Thyroid gland (tissue), 4 donors: ENCODE measurements around the gene MRPS27. TPM values are rescaled to one million over a fixed set of nuclear protein-coding genes. Genes with fewer than 3 reads are reported as not detected.

Experiments
- DNase-seq, 2 donors: peaks; one replicate each; pipeline ENCODE4 v3.0.0-alpha.2; 2019
- H3K27ac ChIP-seq, 3 donors: fragments of 200-600 bp; sonication (generic); 1 replicate in 2 of 3; 2 replicates in 1 of 3; pipeline ENCODE4 v1.5.1; 2016 to 2019; ENCODE audit warnings: mild to moderate bottlenecking in 1 of 3, moderate library complexity in 1 of 3
- H3K27me3 ChIP-seq: fragments of 200-600 bp; sonication (generic); one replicate; pipeline ENCODE4 v1.5.1; 2019
- H3K36me3 ChIP-seq, 2 donors: fragments of 200-600 bp; sonication (generic); one replicate each; pipeline ENCODE4 v1.5.1; 2016 to 2019
- H3K4me1 ChIP-seq, 2 donors: fragments of 200-600 bp; sonication (generic); one replicate each; pipeline ENCODE4 v1.5.1; 2017 to 2019
- H3K4me3 ChIP-seq, 3 donors: fragments of 200-600 bp; sonication (generic); replicated peaks in 1 of 3; 1 replicate in 2 of 3; 2 replicates in 1 of 3; pipeline ENCODE4 v1.5.1; 2016; ENCODE audit warnings: mild to moderate bottlenecking in 1 of 3
- H3K9me3 ChIP-seq: fragments of 200-600 bp; sonication (generic); one replicate; pipeline ENCODE4 v1.5.1; 2017
- POLR2A ChIP-seq, 2 donors: fragments of 450-650 bp; IDR thresholded peaks; one replicate each; pipeline ENCODE4 v1.6.1; 2017; ENCODE audit warnings: antibody characterized with exemption in 2 of 2, mild to moderate bottlenecking in 2 of 2, moderate library complexity in 1 of 2
- WGBS, 2 donors: methylation state at CpG; one replicate each; pipeline ENCODE4 v1.1.5; 2017; 5-methylcytosine and 5-hydroxymethylcytosine counted together
- intact Hi-C: fragments of 100-400 bp; cut with DNase I; formaldehyde crosslinking; loops from one replicate; pipeline ENCODE4 v1.15.1; 2023
- total RNA-seq, 4 donors: library from RNA; depleted of rRNA; stranded (reverse); fragments of >200 nt; gene quantifications; one replicate each; pipeline ENCODE4 v1.2.3, GENCODE V29; 2016
- TF ChIP-seq, protein P1 (sequence below), 6 experiments: fragments of 200-600 bp in 3 of 6; fragments of 450-650 bp in 3 of 6; sonication (generic) in 3 of 6; IDR thresholded peaks; one replicate each; pipeline ENCODE4 v1.5.1; 2016 to 2019; ENCODE audit warnings: antibody characterized with exemption in 6 of 6, mild to moderate bottlenecking in 2 of 6, inconsistent platforms in 1 of 6, moderate library complexity in 1 of 6

Gene MRPS27
- total RNA-seq, 4 donors from 2014 or later: 71.4 to 86.1 (median 80.4) TPM

DNA sequence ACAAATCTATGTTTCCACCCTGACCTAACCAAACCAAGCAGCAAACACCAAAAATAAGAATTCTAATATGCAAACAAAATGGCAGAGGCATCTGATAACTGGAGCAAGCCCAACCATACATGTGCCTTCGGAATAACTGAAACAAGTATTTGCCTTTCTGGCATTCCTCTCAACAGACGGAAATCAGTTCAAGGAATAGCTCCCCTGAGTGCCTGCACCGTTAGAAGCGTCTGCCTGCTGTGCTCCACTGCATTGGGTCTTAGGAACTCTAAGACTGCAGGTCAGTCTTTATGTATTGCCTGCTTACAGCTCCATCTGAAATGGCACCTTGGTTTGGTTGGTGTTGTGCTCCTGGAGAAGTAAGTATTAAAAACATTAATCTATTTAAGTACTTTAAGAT, 98.5 kb downstream of the MRPS27 start:
- H3K4me3 ChIP-seq: no peak overlapping the region
- 63 to 74% methylated on average over 4 of the region's 4 CpGs for WGBS, 2 donors
- H3K27me3 ChIP-seq: no peaks in the 10 kb centered on the region
- no peak for TF ChIP-seq POLR2A (IDR thresholded peaks at IDR 0.05)
- TF ChIP-seq, protein P1, sequence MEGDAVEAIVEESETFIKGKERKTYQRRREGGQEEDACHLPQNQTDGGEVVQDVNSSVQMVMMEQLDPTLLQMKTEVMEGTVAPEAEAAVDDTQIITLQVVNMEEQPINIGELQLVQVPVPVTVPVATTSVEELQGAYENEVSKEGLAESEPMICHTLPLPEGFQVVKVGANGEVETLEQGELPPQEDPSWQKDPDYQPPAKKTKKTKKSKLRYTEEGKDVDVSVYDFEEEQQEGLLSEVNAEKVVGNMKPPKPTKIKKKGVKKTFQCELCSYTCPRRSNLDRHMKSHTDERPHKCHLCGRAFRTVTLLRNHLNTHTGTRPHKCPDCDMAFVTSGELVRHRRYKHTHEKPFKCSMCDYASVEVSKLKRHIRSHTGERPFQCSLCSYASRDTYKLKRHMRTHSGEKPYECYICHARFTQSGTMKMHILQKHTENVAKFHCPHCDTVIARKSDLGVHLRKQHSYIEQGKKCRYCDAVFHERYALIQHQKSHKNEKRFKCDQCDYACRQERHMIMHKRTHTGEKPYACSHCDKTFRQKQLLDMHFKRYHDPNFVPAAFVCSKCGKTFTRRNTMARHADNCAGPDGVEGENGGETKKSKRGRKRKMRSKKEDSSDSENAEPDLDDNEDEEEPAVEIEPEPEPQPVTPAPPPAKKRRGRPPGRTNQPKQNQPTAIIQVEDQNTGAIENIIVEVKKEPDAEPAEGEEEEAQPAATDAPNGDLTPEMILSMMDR (IDR thresholded peaks at IDR 0.05): no peak
- no peaks in the 10 kb centered on the region for H3K9me3 ChIP-seq
- no peak for DNase-seq
- H3K36me3 ChIP-seq: peaks cover 24 to 43% of the 10 kb centered on the region in 2 donors
- intact Hi-C loops: no loop called here
- H3K4me1 ChIP-seq: no peaks in the 10 kb centered on the region
- H3K27ac ChIP-seq: no peak overlapping the region

DNA sequence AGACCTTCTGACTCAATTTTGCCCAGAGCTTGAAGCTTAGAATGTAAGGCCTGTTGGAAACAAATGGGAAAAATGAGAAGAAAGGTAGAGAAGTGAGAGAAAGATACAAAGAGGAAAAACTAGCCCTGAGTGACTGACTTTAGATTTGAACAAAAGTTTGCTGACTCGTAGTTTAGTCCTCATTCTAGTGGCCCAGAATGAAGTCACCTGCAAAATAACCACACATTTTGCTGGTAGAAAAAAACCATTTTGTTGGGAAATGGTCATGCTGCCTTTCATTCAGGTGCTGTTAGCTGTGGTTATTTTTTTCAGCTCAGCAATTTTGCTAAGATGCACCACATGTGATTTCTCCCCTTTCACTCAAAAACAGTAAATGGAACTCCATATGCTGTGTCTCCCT, 98.9 kb downstream of the MRPS27 start:
- no peak for DNase-seq
- WGBS, 2 donors: 96 to 100% methylated on average over 1 of the region's 1 CpG
- Histone ChIP-seq H3K9me3 (no peaks in the 10 kb centered on the region), H3K36me3 (peaks cover 24 to 43% of the 10 kb centered on the region in 2 donors), H3K27ac (no peak overlapping the region), H3K27me3 (no peaks in the 10 kb centered on the region), H3K4me3 (no peak overlapping the region), H3K4me1 (no peaks in the 10 kb centered on the region)
- no peak for TF ChIP-seq POLR2A (IDR thresholded peaks at IDR 0.05)
- intact Hi-C loops: no loop called here

DNA sequence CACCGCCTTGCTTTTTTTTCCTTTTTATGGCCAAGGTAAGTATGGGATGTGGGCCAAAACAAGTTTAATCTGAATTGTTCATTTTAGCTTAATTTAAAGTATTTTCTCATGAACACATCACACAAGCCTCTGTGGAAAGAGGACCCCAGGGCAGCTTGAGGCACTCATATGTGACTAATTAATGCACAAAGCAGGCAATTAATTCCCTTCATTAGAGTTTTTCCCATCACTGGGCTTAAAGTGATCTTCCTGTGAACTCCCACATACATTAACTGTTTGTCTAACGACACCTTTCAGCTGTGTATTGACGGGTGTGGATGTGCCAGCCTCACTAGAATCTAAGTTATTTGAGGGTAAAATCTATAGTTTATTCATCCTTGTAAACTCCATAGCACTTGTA, 103.3 kb downstream of the MRPS27 start:
- H3K27me3 ChIP-seq: no peaks in the 10 kb centered on the region
- no peak overlapping the region for H3K27ac ChIP-seq
- TF ChIP-seq, protein P1 (IDR thresholded peaks at IDR 0.05): no peak
- TF ChIP-seq POLR2A (IDR thresholded peaks at IDR 0.05): no peak
- intact Hi-C loops: no loop called here
- no peak overlapping the region for H3K4me3 ChIP-seq
- H3K36me3 ChIP-seq: peaks cover 16 to 33% of the 10 kb centered on the region in 2 donors
- H3K4me1 ChIP-seq: no peaks in the 10 kb centered on the region
- WGBS, 2 donors: 93 to 97% methylated on average over 3 of the region's 3 CpGs
- H3K9me3 ChIP-seq: no peaks in the 10 kb centered on the region
- DNase-seq: no peak

DNA sequence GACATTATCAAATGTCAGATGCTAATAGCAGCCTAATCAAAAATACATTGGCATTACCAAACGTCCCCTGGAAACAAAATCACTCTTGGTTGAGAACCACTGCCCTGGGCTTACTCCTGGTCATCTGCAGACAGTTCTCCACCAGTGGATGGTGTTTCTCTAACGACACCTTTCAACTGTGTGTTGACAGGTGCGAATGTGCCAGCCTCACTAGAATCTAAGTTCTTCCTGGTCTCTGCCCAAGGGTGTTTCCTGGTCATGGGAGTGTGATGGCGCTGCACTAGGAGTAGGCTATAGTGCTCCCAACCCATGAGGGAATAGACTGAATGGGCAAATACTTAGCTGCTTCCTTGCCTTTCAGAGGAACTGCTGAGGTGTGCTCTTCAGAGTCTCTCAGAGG, 105.9 kb downstream of the MRPS27 start:
- TF ChIP-seq, protein P1 (IDR thresholded peaks at IDR 0.05): no peak
- no peak for TF ChIP-seq POLR2A (IDR thresholded peaks at IDR 0.05)
- H3K27ac ChIP-seq: no peak overlapping the region
- no peak for DNase-seq
- H3K4me3 ChIP-seq: no peak overlapping the region
- H3K36me3 ChIP-seq: peaks cover 0 to 14% of the 10 kb centered on the region in 2 donors
- H3K9me3 ChIP-seq: no peaks in the 10 kb centered on the region
- WGBS, 2 donors: 96 to 97% methylated on average over 4 of the region's 4 CpGs
- no peaks in the 10 kb centered on the region for H3K27me3 ChIP-seq
- H3K4me1 ChIP-seq: peaks cover 0 to 12% of the 10 kb centered on the region in 2 donors
- intact Hi-C loops: no loop called here

DNA sequence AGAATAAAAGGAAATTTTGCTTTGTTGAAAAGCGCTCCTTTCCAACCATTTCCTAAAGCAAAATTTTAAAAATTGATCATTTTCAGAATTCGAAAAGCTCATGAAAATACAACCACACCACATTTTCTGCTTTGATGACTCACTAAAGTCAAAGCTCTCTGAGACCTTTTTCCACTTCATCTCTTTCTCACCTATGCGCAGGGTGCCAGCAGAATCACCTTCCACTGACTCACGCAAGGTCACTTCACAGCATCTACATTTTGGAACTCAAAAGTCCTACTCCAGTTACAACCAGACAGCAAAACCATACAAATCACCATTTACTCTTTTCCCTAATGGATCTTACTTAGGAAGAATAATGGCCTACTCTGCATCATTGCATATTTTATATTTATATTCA, 106.6 kb downstream of the MRPS27 start:
- DNase-seq: no peak
- 96 to 97% methylated on average over 4 of the region's 4 CpGs for WGBS, 2 donors

More for the DNA sequence above, 106.6 kb downstream of the MRPS27 start:
- no peaks in the 10 kb centered on the region for H3K27me3 ChIP-seq
- H3K9me3 ChIP-seq: no peaks in the 10 kb centered on the region
- no peak for TF ChIP-seq POLR2A (IDR thresholded peaks at IDR 0.05)
- TF ChIP-seq, protein P1 (IDR thresholded peaks at IDR 0.05): no peak
- no peak overlapping the region for H3K4me3 ChIP-seq
- H3K36me3 ChIP-seq: peaks cover 0 to 11% of the 10 kb centered on the region in 2 donors
- H3K4me1 ChIP-seq: peaks cover 0 to 12% of the 10 kb centered on the region in 2 donors
- intact Hi-C loops: no loop called here
- no peak overlapping the region for H3K27ac ChIP-seq
